Measurements from ENCODE around the gene BCDIN3D.

DNA sequence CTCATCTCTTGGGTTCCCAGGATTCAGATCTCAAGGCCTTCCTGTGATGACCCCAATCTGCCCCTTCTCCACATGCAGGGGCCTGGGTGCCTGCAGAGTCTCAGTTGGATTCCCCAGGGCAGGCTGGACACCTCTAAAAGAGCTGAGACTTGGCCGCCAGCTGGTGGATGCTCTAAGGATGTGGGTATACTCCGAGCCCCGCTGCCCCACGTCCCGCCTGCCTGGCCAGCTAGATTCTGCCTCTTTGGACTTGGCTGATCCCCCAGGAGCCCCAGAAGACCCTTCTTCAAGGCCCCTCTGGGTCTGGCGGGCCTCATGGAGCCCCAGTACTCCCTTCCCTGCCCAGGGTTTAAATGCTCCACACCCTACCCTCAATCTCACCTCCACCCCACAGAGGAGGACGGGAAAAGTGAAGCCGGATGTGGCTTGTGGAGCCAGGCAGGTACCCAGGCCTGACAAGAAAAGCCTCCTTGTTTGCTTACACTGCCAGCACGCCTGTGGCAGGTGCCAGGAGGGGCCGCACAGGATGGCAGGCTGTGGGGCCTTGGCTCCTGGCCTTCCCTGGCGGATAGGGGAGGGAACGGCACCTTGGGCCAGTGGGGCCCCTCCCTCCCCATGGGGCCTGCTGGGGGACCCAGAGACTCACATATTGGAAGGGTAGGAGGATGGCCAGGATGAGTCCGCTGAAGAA, 45.7 kb upstream of the BCDIN3D start:
- TF ChIP-seq CTCF (IDR thresholded peaks at IDR 0.05): no peak
- TF ChIP-seq EP300 (IDR thresholded peaks at IDR 0.05; ENCODE audit: low read depth): no peak
- TF ChIP-seq POLR2A (IDR thresholded peaks at IDR 0.05): no peak
